Lower leg skin (tissue), 4 donors: ENCODE results near the gene FHOD3. TPM values are rescaled to one million over a fixed set of nuclear protein-coding genes. Genes with fewer than 3 reads are reported as not detected.

ENCODE experiments used
- DNase-seq, 2 donors: peaks; one replicate each; pipeline ENCODE4 v3.0.0-alpha.2; 2019; ENCODE audit warnings: low spot score in 2 of 2
- H3K4me3 ChIP-seq: fragments of 200-600 bp; sonication (generic); 2 replicates; pipeline ENCODE4 v1.5.1; 2017; ENCODE audit warnings: mild to moderate bottlenecking, low read depth; ENCODE audit not compliant: poor library complexity, severe bottlenecking
- CTCF ChIP-seq, 3 donors: fragments of 450-650 bp; IDR thresholded peaks; one replicate each; pipeline ENCODE4 v1.5.1; 2016; ENCODE audit warnings: antibody characterized with exemption in 3 of 3, mild to moderate bottlenecking in 3 of 3, moderate library complexity in 2 of 3
- POLR2A ChIP-seq, 2 donors: fragments of 450-650 bp; IDR thresholded peaks; one replicate each; pipeline ENCODE4 v1.6.1; 2016 to 2017; ENCODE audit warnings: antibody characterized with exemption in 2 of 2, mild to moderate bottlenecking in 1 of 2, moderate library complexity in 1 of 2
- WGBS, 2 donors: methylation state at CpG; one replicate each; pipeline ENCODE4 v1.1.5; 2018; 5-methylcytosine and 5-hydroxymethylcytosine counted together
- intact Hi-C: fragments of 100-400 bp; cut with DNase I; formaldehyde crosslinking; loops from one replicate; pipeline ENCODE4 v1.15.0; 2023; ENCODE audit warnings: low total_unique reads
- total RNA-seq, 4 donors: library from RNA; depleted of rRNA; stranded (reverse); fragments of >200 nt; gene quantifications; one replicate each; pipeline ENCODE4 v1.1.0, GENCODE V29; 2016

Gene FHOD3
- total RNA-seq, 4 donors from 2014 or later = 5.3 to 15.1 (median 7.8) TPM

GRCh38 chr18:36322734-36323133 lies 25.2 kb downstream of the FHOD3 start:
- DNase-seq = no peak
- intact Hi-C loops = no loop called here
- 77 to 83% methylated on average over 4 of the region's 4 CpGs for WGBS, 2 donors
- H3K4me3 ChIP-seq = no peak overlapping the region
- TF ChIP-seq CTCF (IDR thresholded peaks at IDR 0.05) (no peak), POLR2A (IDR thresholded peaks at IDR 0.05) (no peak)

- no peak for DNase-seq
- intact Hi-C loops = no loop called here
- 78 to 100% methylated on average over 1 of the region's 1 CpG for WGBS, 2 donors
- TF ChIP-seq CTCF (IDR thresholded peaks at IDR 0.05) (no peak), POLR2A (IDR thresholded peaks at IDR 0.05) (no peak)
- no peak overlapping the region for H3K4me3 ChIP-seq
These were observed 25.9 kb downstream of the FHOD3 start for GRCh38 chr18:36323421-36323820.

- no peak overlapping the region for H3K4me3 ChIP-seq
- TF ChIP-seq CTCF (IDR thresholded peaks at IDR 0.05) (no peak), POLR2A (IDR thresholded peaks at IDR 0.05) (no peak)
- no peak for DNase-seq
- intact Hi-C loops = no loop called here
- 52 to 71% methylated on average over 1 of the region's 1 CpG for WGBS, 2 donors
These were observed 28.3 kb downstream of the FHOD3 start for GRCh38 chr18:36325846-36326245.

- WGBS, 2 donors = 89 to 93% methylated on average over 6 of the region's 6 CpGs
- TF ChIP-seq CTCF (IDR thresholded peaks at IDR 0.05) (no peak), POLR2A (IDR thresholded peaks at IDR 0.05) (no peak)
- no peak overlapping the region for H3K4me3 ChIP-seq
- DNase-seq = no peak
- intact Hi-C loops = no loop called here
These were observed 29.3 kb downstream of the FHOD3 start for GRCh38 chr18:36326771-36327170.

GRCh38 chr18:36327352-36328316 lies 30.1 kb downstream of the FHOD3 start:
- 75 to 76% methylated on average over 5 of the region's 5 CpGs for WGBS, 2 donors
- intact Hi-C loops = no loop called here
- no peak overlapping the region for H3K4me3 ChIP-seq
- DNase-seq = no peak
- TF ChIP-seq POLR2A (IDR thresholded peaks at IDR 0.05) = no peak
- TF ChIP-seq CTCF (IDR thresholded peaks at IDR 0.05) = no peak
